ENCODE results near the gene PAH.

PAH gene

DNA sequence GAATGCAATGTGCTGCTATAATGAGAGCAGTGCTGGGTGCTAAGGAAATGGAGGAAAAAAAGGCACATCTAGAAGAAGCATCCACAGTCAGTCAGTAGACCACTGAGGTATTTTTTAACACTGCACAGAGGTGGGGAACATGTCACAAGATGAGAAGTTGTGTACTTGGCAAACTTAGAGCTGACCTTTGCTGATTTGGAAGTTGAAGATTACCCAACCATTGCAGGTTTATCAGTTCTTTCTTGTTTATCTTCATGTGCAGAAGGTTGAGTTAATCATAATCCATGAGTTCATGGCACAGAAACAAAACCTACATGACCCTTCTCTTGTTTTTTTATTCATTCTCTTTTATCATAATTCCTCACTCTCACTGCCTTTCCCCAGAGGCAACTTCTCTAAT is 3.2 kb upstream of the PAH start:
- peaks cover 5% of the 10 kb centered on the region for H3K4me1 Mint-ChIP-seq (ENCODE audit: low read depth)
- H3K27ac Mint-ChIP-seq, result no peak overlapping the region
- peaks cover 20% of the 10 kb centered on the region for H3K27me3 Mint-ChIP-seq (ENCODE audit: low read depth)
- no peaks in the 10 kb centered on the region for H3K36me3 Mint-ChIP-seq (ENCODE audit: low read depth)
- no peak overlapping the region for H3K4me3 Mint-ChIP-seq
- no peaks in the 10 kb centered on the region for H3K9me3 Mint-ChIP-seq

DNA sequence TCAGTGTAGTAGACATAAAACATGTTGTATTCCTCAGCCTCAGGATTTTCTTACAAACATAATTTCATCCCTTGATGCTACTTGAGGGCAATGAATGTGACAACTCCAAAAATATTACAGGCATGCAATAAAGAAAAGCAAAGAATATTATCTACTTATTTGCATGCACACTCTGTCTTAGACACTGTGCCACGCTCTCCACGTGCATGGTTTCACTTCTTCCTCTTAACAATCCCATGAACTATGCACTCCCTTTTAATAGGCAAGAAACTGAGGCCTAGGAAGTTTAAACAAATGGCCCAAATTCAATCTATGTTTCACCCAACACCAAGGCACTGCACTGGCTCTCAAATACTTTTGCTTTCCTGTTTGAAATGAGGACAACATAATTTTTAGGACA is 1.8 kb upstream of the PAH start:
- peaks cover 5% of the 10 kb centered on the region for H3K4me1 Mint-ChIP-seq (ENCODE audit: low read depth)
- no peak overlapping the region for H3K4me3 Mint-ChIP-seq
- peaks cover 29% of the 10 kb centered on the region for H3K27me3 Mint-ChIP-seq (ENCODE audit: low read depth)
- H3K36me3 Mint-ChIP-seq (ENCODE audit: low read depth), result no peaks in the 10 kb centered on the region
- H3K9me3 Mint-ChIP-seq, result no peaks in the 10 kb centered on the region
- H3K27ac Mint-ChIP-seq, result no peak overlapping the region

GRCh38 chr12:102916252-102917025 is 605 bp downstream of the PAH start:
- Mint-ChIP-seq H3K27ac (no peak overlapping the region), H3K4me3 (no peak overlapping the region), H3K4me1 (ENCODE audit: low read depth) (peaks cover 5% of the 10 kb centered on the region), H3K27me3 (ENCODE audit: low read depth) (peaks cover 29% of the 10 kb centered on the region), H3K36me3 (ENCODE audit: low read depth) (no peaks in the 10 kb centered on the region), H3K9me3 (no peaks in the 10 kb centered on the region)

GRCh38 chr12:102913453-102914226 is 3.4 kb downstream of the PAH start:
- no peaks in the 10 kb centered on the region for H3K9me3 Mint-ChIP-seq
- H3K4me3 Mint-ChIP-seq, result no peak overlapping the region
- no peak overlapping the region for H3K27ac Mint-ChIP-seq
- H3K27me3 Mint-ChIP-seq (ENCODE audit: low read depth), result peaks cover 23% of the 10 kb centered on the region
- peaks cover 5% of the 10 kb centered on the region for H3K4me1 Mint-ChIP-seq (ENCODE audit: low read depth)
- no peaks in the 10 kb centered on the region for H3K36me3 Mint-ChIP-seq (ENCODE audit: low read depth)

- Mint-ChIP-seq H3K36me3 (ENCODE audit: low read depth) (no peaks in the 10 kb centered on the region), H3K4me1 (ENCODE audit: low read depth) (peaks cover 2% of the 10 kb centered on the region), H3K4me3 (no peak overlapping the region), H3K27me3 (ENCODE audit: low read depth) (peaks cover 14% of the 10 kb centered on the region), H3K27ac (no peak overlapping the region), H3K9me3 (no peaks in the 10 kb centered on the region)
Measured at GRCh38 chr12:102912258-102912657, 4.8 kb downstream of the PAH start.

GRCh38 chr12:102911320-102911719 is 5.7 kb downstream of the PAH start:
- Mint-ChIP-seq H3K4me3 (no peak overlapping the region), H3K27ac (no peak overlapping the region), H3K27me3 (ENCODE audit: low read depth) (peaks cover 11% of the 10 kb centered on the region), H3K36me3 (ENCODE audit: low read depth) (no peaks in the 10 kb centered on the region), H3K4me1 (ENCODE audit: low read depth) (no peaks in the 10 kb centered on the region), H3K9me3 (no peaks in the 10 kb centered on the region)

DNA sequence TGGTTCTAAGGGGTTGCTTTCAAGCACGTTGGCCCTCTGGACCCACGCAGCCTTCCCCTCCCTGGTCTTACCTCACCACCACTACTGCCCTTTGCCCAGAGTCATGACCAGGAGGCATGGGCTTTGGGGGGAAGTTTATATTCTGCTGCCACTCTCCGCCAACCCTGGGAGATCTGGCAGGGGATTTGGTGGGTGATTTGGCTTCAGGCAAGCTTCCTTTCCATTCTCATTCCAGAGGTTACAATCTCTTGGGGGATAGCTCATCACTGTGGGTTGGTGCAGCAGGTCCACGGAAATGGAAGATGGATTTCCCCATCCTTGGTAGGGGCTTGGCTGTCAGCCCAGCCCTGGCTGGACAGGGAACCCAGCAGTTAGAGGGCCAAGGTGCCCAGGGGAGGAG is 6.3 kb downstream of the PAH start:
- no peak overlapping the region for H3K4me3 Mint-ChIP-seq
- H3K9me3 Mint-ChIP-seq, result no peaks in the 10 kb centered on the region

DNA sequence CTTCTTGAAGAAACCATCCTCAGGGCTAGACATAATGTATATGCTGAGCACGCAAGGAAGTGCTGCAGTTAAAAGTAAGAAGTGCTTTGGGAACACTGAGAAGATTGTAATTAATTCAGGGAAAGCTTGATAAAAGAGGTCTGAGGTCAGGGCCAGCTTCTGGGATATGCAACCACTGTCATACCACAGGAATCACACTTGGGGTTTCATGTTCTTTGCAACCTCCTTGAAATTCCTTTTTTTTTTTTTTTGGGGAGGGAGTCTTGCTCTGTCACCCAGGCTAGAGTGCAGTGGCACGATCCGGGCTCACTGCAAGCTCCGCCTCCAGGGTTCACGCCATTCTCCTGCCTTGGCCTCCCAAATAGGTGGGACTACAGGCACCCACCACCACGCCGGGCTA is 6.9 kb downstream of the PAH start:
- no peak overlapping the region for H3K27ac Mint-ChIP-seq
- no peaks in the 10 kb centered on the region for H3K36me3 Mint-ChIP-seq (ENCODE audit: low read depth)
- H3K4me3 Mint-ChIP-seq, result no peak overlapping the region
- peaks cover 9% of the 10 kb centered on the region for H3K27me3 Mint-ChIP-seq (ENCODE audit: low read depth)
- no peaks in the 10 kb centered on the region for H3K9me3 Mint-ChIP-seq
- no peaks in the 10 kb centered on the region for H3K4me1 Mint-ChIP-seq (ENCODE audit: low read depth)

More for the DNA sequence above, 6.3 kb downstream of the PAH start:
- H3K36me3 Mint-ChIP-seq (ENCODE audit: low read depth), result no peaks in the 10 kb centered on the region
- H3K27ac Mint-ChIP-seq, result no peak overlapping the region
- peaks cover 9% of the 10 kb centered on the region for H3K27me3 Mint-ChIP-seq (ENCODE audit: low read depth)
- no peaks in the 10 kb centered on the region for H3K4me1 Mint-ChIP-seq (ENCODE audit: low read depth)

GRCh38 chr12:102907918-102908317 is 9.1 kb downstream of the PAH start:
- H3K27me3 Mint-ChIP-seq (ENCODE audit: low read depth), result no peaks in the 10 kb centered on the region
- H3K36me3 Mint-ChIP-seq (ENCODE audit: low read depth), result no peaks in the 10 kb centered on the region
- no peaks in the 10 kb centered on the region for H3K4me1 Mint-ChIP-seq (ENCODE audit: low read depth)
- H3K27ac Mint-ChIP-seq, result no peak overlapping the region
- H3K9me3 Mint-ChIP-seq, result no peaks in the 10 kb centered on the region
- no peak overlapping the region for H3K4me3 Mint-ChIP-seq

GRCh38 chr12:102905229-102905628 is 11.8 kb downstream of the PAH start:
- Mint-ChIP-seq H3K4me1 (ENCODE audit: low read depth) (no peaks in the 10 kb centered on the region), H3K27ac (no peak overlapping the region), H3K36me3 (ENCODE audit: low read depth) (no peaks in the 10 kb centered on the region)

DNA sequence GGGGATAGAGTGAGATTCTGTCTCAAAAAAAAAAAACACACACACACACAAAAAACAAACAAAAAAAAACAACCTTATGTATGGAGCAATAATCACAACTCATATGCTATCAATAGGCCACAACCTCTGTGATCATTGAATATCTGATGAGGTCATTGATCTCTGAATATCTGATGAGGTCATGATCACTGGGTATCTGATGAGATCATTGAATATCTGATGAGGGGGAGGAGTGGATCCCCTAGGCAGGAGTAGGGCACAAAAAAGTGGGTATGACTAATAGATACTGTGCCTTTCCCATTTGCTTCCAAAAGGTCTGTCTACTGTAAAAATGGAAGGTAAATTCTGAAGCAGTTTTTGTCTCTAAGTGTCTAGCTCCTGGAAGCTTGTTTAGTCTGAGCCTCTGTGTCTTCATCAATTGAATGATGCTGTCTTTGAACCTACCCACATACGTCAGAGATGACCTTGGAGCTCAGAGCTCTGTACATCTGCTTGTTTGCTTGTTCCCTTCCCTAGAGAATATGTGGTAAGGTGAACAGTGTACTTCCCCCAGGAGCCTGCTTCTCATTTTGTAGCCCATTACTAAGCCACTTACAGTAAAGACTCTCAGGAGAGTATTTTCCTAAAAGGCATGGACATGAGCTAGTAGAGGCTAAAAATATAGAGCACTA is 13.6 kb downstream of the PAH start:
- no peaks in the 10 kb centered on the region for H3K4me1 Mint-ChIP-seq (ENCODE audit: low read depth)
- no peaks in the 10 kb centered on the region for H3K27me3 Mint-ChIP-seq (ENCODE audit: low read depth)
- H3K27ac Mint-ChIP-seq, result no peak overlapping the region
- H3K4me3 Mint-ChIP-seq, result no peak overlapping the region
- H3K36me3 Mint-ChIP-seq (ENCODE audit: low read depth), result no peaks in the 10 kb centered on the region
- no peaks in the 10 kb centered on the region for H3K9me3 Mint-ChIP-seq

More at GRCh38 chr12:102905229-102905628, 11.8 kb downstream of the PAH start:
- no peaks in the 10 kb centered on the region for H3K27me3 Mint-ChIP-seq (ENCODE audit: low read depth)
- H3K4me3 Mint-ChIP-seq, result no peak overlapping the region
- H3K9me3 Mint-ChIP-seq, result no peaks in the 10 kb centered on the region

DNA sequence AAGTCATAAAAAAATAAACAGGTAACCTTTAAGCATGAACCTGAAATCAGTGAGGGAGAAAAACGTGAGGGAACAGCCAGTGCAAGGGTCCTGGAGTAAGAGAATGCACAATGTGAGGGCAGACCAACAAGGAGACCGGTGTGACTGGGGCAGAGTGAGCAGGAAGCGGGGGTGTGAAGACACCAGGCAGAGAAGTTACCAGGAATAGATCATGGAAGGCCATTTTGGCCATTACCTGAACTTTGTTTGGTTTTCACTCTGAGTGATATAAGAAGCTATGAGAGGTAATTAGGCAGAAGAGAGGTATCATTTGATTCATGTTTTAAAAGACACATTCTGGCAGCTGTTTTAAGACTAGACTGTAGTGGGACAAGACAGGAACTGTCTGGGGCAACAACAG is 15.0 kb downstream of the PAH start:
- Mint-ChIP-seq H3K27me3 (ENCODE audit: low read depth) (no peaks in the 10 kb centered on the region), H3K4me1 (ENCODE audit: low read depth) (no peaks in the 10 kb centered on the region), H3K4me3 (no peak overlapping the region), H3K9me3 (no peaks in the 10 kb centered on the region), H3K27ac (no peak overlapping the region), H3K36me3 (ENCODE audit: low read depth) (no peaks in the 10 kb centered on the region)

GRCh38 chr12:102900389-102900788 is 16.7 kb downstream of the PAH start:
- no peaks in the 10 kb centered on the region for H3K27me3 Mint-ChIP-seq (ENCODE audit: low read depth)
- H3K4me1 Mint-ChIP-seq (ENCODE audit: low read depth), result no peaks in the 10 kb centered on the region
- no peaks in the 10 kb centered on the region for H3K36me3 Mint-ChIP-seq (ENCODE audit: low read depth)
- no peaks in the 10 kb centered on the region for H3K9me3 Mint-ChIP-seq
- no peak overlapping the region for H3K4me3 Mint-ChIP-seq
- no peak overlapping the region for H3K27ac Mint-ChIP-seq

GRCh38 chr12:102896067-102896466 is 21.0 kb downstream of the PAH start:
- H3K9me3 Mint-ChIP-seq, result no peaks in the 10 kb centered on the region
- H3K36me3 Mint-ChIP-seq (ENCODE audit: low read depth), result no peaks in the 10 kb centered on the region
- no peak overlapping the region for H3K27ac Mint-ChIP-seq
- H3K4me3 Mint-ChIP-seq, result no peak overlapping the region
- H3K27me3 Mint-ChIP-seq (ENCODE audit: low read depth), result no peaks in the 10 kb centered on the region
- H3K4me1 Mint-ChIP-seq (ENCODE audit: low read depth), result no peaks in the 10 kb centered on the region

- H3K27ac Mint-ChIP-seq, result no peak overlapping the region
- H3K4me1 Mint-ChIP-seq (ENCODE audit: low read depth), result no peaks in the 10 kb centered on the region
- no peaks in the 10 kb centered on the region for H3K36me3 Mint-ChIP-seq (ENCODE audit: low read depth)
- H3K9me3 Mint-ChIP-seq, result no peaks in the 10 kb centered on the region
- H3K27me3 Mint-ChIP-seq (ENCODE audit: low read depth), result no peaks in the 10 kb centered on the region
- H3K4me3 Mint-ChIP-seq, result no peak overlapping the region
Measured at GRCh38 chr12:102891756-102892155, 25.3 kb downstream of the PAH start.

Measured in T-helper 1 cell treated with Interleukin-12 subunit alpha and Interleukin-12 subunit beta and Interleukin-4 antibody, amounts not matched to agents 30 μg/mL and 1 μg/mL, for 36 hours (primary cell).